ENCODE measurements around the gene PTPN2.

- no peak for TF ChIP-seq POLR2AphosphoS5 (IDR thresholded peaks at IDR 0.05)
- TF ChIP-seq CTCF (IDR thresholded peaks at IDR 0.05): no peak
Observed at GRCh38 chr18:12852566-12853315, 31.3 kb downstream of the PTPN2 start.
